HCT116 (cell line): ENCODE measurements around the gene PTPN22. TPM values are rescaled to one million over a fixed set of nuclear protein-coding genes. Genes with fewer than 3 reads are reported as not detected.
A peak's percentile ranks its signal among the peaks of the same experiment; 100 is the strongest.

ENCODE experiments used
- ATAC-seq: fragments of 200-7000 bp; cut with Tn5 transposase; 2 replicates; pipeline ENCODE4 v1.9.1; 2020; ENCODE audit warnings: mild to moderate bottlenecking, moderate library complexity
- BruUV-seq: library from RNA; stranded (reverse); fragments of 400-500 nt; replicated peaks from 2 replicates; lab custom pipeline; 2021; lab: Mats Ljungman, UMichigan
- CTCF ChIA-PET: fragments of 300-600 bp; sonication (Branson Sonifier 250); formaldehyde crosslinking; loops from one replicate; lab custom pipeline; 2021; ENCODE audit warnings: antibody characterized with exemption; lab: Charles Lee
- POLR2A ChIA-PET: fragments of 300-600, 350-600 bp; sonication (Branson Sonifier 250); formaldehyde crosslinking; loops from one replicate; lab custom pipeline; 2021; ENCODE audit warnings: antibody characterized with exemption; lab: Charles Lee
- RAD21 ChIA-PET, 2 experiments: fragments of 300-600 bp; sonication (Branson Sonifier 250); formaldehyde crosslinking; loops; one replicate each; lab custom pipeline; 2023; ENCODE audit warnings: low total read pairs in 2 of 2; ENCODE audit not compliant: uncharacterized antibody in 2 of 2, unreplicated experiment in 2 of 2, low non-redundant PET in 1 of 2; lab: Charles Lee
- DNase-seq: peaks from one replicate; pipeline ENCODE4 v3.0.0-alpha.2; 2010; ENCODE audit warnings: low read depth, low spot score
- H2AFZ ChIP-seq: fragments of 200-600 bp; shearing (Covaris generic), sonication (generic); 2 replicates; pipeline ENCODE4 v1.6.1; 2017; ENCODE audit warnings: low read depth, mixed run types, mixed read lengths, antibody characterized with exemption, low read length; ENCODE audit not compliant: poor library complexity, severe bottlenecking
- H3K27ac ChIP-seq: 2 replicates; pipeline ENCODE4 v1.5.1; 2012; ENCODE audit warnings: low read depth, low read length
- H3K27me3 ChIP-seq: fragments of 200-600 bp; sonication (generic); 2 replicates; pipeline ENCODE4 v1.6.1; 2016; ENCODE audit warnings: mixed run types, low read length, mixed read lengths; ENCODE audit not compliant: insufficient read depth
- H3K36me3 ChIP-seq, 2 experiments: fragments of 200-500 bp in 1 of 2; fragments of 200-600 bp in 1 of 2; sonication (Bioruptor generic) in 1 of 2; sonication (generic) in 1 of 2; 2 replicates each; pipeline versions ENCODE4 v1.5.1 to v1.6.1; 2014 to 2016; ENCODE audit warnings: low read length in 2 of 2, inconsistent platforms in 1 of 2, mixed read lengths in 1 of 2, mixed run types in 1 of 2; ENCODE audit not compliant: insufficient read depth in 2 of 2, control insufficient read depth in 1 of 2
- H3K4me1 ChIP-seq, 2 experiments: fragments of 200-600 bp in 1 of 2; sonication (generic) in 1 of 2; 2 replicates each; pipeline versions ENCODE4 v1.5.1 to v1.6.1; 2012 to 2017; ENCODE audit warnings: low read length in 2 of 2, inconsistent platforms in 1 of 2, mild to moderate bottlenecking in 1 of 2, mixed read lengths in 1 of 2, mixed run types in 1 of 2, moderate library complexity in 1 of 2; ENCODE audit not compliant: insufficient read depth in 2 of 2, control insufficient read depth in 1 of 2
- H3K4me2 ChIP-seq: fragments of 200-600 bp; sonication (generic); 2 replicates; pipeline ENCODE4 v1.6.1; 2017; ENCODE audit warnings: mixed run types, low read length, mixed read lengths
- H3K4me3 ChIP-seq, 2 experiments: fragments of 200-600 bp in 1 of 2; sonication (generic) in 1 of 2; replicated peaks in 1 of 2; 2 replicates each; pipeline ENCODE4 v1.5.1; 2011 to 2016; ENCODE audit warnings: low read length in 2 of 2, control low read depth in 1 of 2, low read depth in 1 of 2, mild to moderate bottlenecking in 1 of 2, mixed read lengths in 1 of 2, mixed run types in 1 of 2
- H3K79me2 ChIP-seq: fragments of 200-600 bp; sonication (generic); 2 replicates; pipeline ENCODE4 v1.6.1; 2017; ENCODE audit warnings: mild to moderate bottlenecking, mixed run types, low read length, moderate library complexity, mixed read lengths; ENCODE audit not compliant: insufficient read depth
- H3K9ac ChIP-seq: fragments of 200-600 bp; sonication (generic); 2 replicates; pipeline ENCODE4 v1.6.1; 2016; ENCODE audit warnings: low read length, mixed read lengths
- H3K9me2 ChIP-seq: fragments of 200-600 bp; sonication (generic), shearing (Covaris generic); 2 replicates; pipeline ENCODE4 v1.6.1; 2017; ENCODE audit warnings: mixed run types, mild to moderate bottlenecking, moderate library complexity; ENCODE audit not compliant: insufficient read depth
- H3K9me3 ChIP-seq, 2 experiments: fragments of 200-500 bp in 1 of 2; fragments of 200-600 bp in 1 of 2; sonication (Bioruptor generic) in 1 of 2; sonication (generic) in 1 of 2; 2 replicates each; pipeline ENCODE4 v1.6.1; 2014 to 2017; ENCODE audit warnings: low read length in 2 of 2, mixed read lengths in 2 of 2, inconsistent platforms in 1 of 2, low read depth in 1 of 2, mild to moderate bottlenecking in 1 of 2, mixed run types in 1 of 2, moderate library complexity in 1 of 2; ENCODE audit not compliant: control insufficient read depth in 1 of 2, insufficient read depth in 1 of 2
- H4K20me1 ChIP-seq: fragments of 200-600 bp; sonication (generic), shearing (Covaris generic); 2 replicates; pipeline ENCODE4 v1.6.1; 2017; ENCODE audit warnings: mixed run types, mild to moderate bottlenecking, moderate library complexity; ENCODE audit not compliant: insufficient read depth
- CBX3 ChIP-seq: IDR thresholded peaks from 2 replicates; pipeline ENCODE4 v1.6.1; 2012; ENCODE audit warnings: low read depth
- CEBPB ChIP-seq: IDR thresholded peaks from 2 replicates; pipeline ENCODE4 v1.6.1; 2012; ENCODE audit warnings: low read depth
- CTCF ChIP-seq, 3 experiments: fragments of 200-600 bp in 1 of 3; sonication (generic) in 1 of 3; IDR thresholded peaks in 2 of 3; conservative IDR thresholded peaks in 1 of 3; 2 replicates each; pipeline ENCODE4 v1.5.1; 2012 to 2017; ENCODE audit warnings: low read depth in 2 of 3, low read length in 2 of 3, antibody characterized with exemption in 1 of 3, borderline replicate concordance in 1 of 3, control low read depth in 1 of 3, mild to moderate bottlenecking in 1 of 3, mixed read lengths in 1 of 3, mixed run types in 1 of 3, moderate library complexity in 1 of 3; ENCODE audit not compliant: insufficient read depth in 1 of 3
- EGR1 ChIP-seq: IDR thresholded peaks from 2 replicates; pipeline ENCODE4 v1.6.1; 2012; ENCODE audit warnings: low read depth
- ELF1 ChIP-seq: IDR thresholded peaks from 2 replicates; pipeline ENCODE4 v1.6.1; 2012; ENCODE audit warnings: low read depth, borderline replicate concordance
- EZH2 ChIP-seq: fragments of 200-600 bp; sonication (generic); IDR thresholded peaks from 2 replicates; pipeline ENCODE4 v1.6.1; 2017; ENCODE audit warnings: antibody characterized with exemption, mixed run types
- FOSL1 ChIP-seq: IDR thresholded peaks from 2 replicates; pipeline ENCODE4 v1.6.1; 2012; ENCODE audit warnings: low read depth
- MAX ChIP-seq: IDR thresholded peaks from 2 replicates; pipeline ENCODE4 v1.6.1; 2012
- POLR2A ChIP-seq: IDR thresholded peaks from 2 replicates; pipeline ENCODE4 v1.7.0; 2011; ENCODE audit warnings: borderline replicate concordance; ENCODE audit not compliant: insufficient read depth, insufficient read length; ENCODE audit errors: extremely low read depth
- POLR2AphosphoS5 ChIP-seq: IDR thresholded peaks from 2 replicates; pipeline ENCODE4 v1.6.1; 2011; ENCODE audit warnings: mild to moderate bottlenecking, low read depth, low read length, moderate library complexity
- SIN3A ChIP-seq: IDR thresholded peaks from 2 replicates; pipeline ENCODE4 v1.6.1; 2012; ENCODE audit warnings: low read depth
- SP1 ChIP-seq: IDR thresholded peaks from 2 replicates; pipeline ENCODE4 v1.6.1; 2012; ENCODE audit warnings: low read depth
- SRF ChIP-seq: IDR thresholded peaks from 2 replicates; pipeline ENCODE4 v1.6.1; 2012; ENCODE audit warnings: low read depth
- TCF7L2 ChIP-seq: IDR thresholded peaks from 2 replicates; pipeline ENCODE4 v1.7.0; 2011; ENCODE audit warnings: borderline replicate concordance, inconsistent platforms; ENCODE audit not compliant: insufficient read depth, insufficient read length; ENCODE audit errors: extremely low read depth
- YY1 ChIP-seq: IDR thresholded peaks from 2 replicates; pipeline ENCODE4 v1.6.1; 2011; ENCODE audit warnings: low read length, low read depth, moderate library complexity, mild to moderate bottlenecking; ENCODE audit not compliant: insufficient replicate concordance; ENCODE audit errors: extremely low read depth
- ZBTB33 ChIP-seq: IDR thresholded peaks from 2 replicates; pipeline ENCODE4 v1.6.1; 2011; ENCODE audit warnings: mild to moderate bottlenecking, low read length, moderate library complexity; ENCODE audit not compliant: insufficient replicate concordance; ENCODE audit errors: extremely low read depth
- ZFX ChIP-seq: fragments of 450-650 bp; IDR thresholded peaks from 2 replicates; pipeline ENCODE4 v1.6.1; 2017
- intact Hi-C: fragments of 100-400 bp; cut with micrococcal nuclease; formaldehyde crosslinking; loops from 2 replicates; pipeline ENCODE4 v1.10.0; 2022
- total RNA-seq: library from RNA; stranded (reverse); gene quantifications from one replicate; pipeline ENCODE4 v1.2.1, GENCODE V29; 2021; ENCODE audit not compliant: unreplicated experiment

PTPN22 gene
- total RNA-seq, 1 experiment from 2014 or later, result 0.17 TPM

GRCh38 chr1:113811888-113812660, 59.4 kb downstream of the PTPN22 start, which contains the start of gene RSBN1:
Gene RSBN1, minus strand, starts transcription at chr1:113812476. Its CDS starts 64 bp downstream, at chr1:113812412.
- H3K9me3 ChIP-seq, result no peaks in the 10 kb centered on the region
- ChIA-PET CTCF (interaction anchor here (0.8 to 1.0 kb wide), 2 partner anchors 23 to 53 kb away, joined by 3 to 4 read pairs; partner anchors contain the start of gene PHTF1), POLR2A (interaction anchor here (0.8 to 1.1 kb wide), 3 partner anchors 11 to 12 kb away, joined by 3 to 4 read pairs (median 3); no protein-coding TSS in a partner anchor), RAD21 (no interaction called here)
- peak within 1 kb of the TSS; percentile 78 for H3K4me2 ChIP-seq
- peaks cover 46% of the 10 kb centered on the region for H3K79me2 ChIP-seq
- ATAC-seq, result peak; percentile 97
- TF ChIP-seq EGR1 (peak; percentile 95), CTCF (IDR thresholded peaks at IDR 0.05 in 2 of 3, conservative IDR thresholded peaks at IDR 0.05 in 1 of 3; ENCODE audit: borderline replicate concordance in 1 of 3, insufficient read depth in 1 of 3, low read depth in 2 of 3, low read length in 2 of 3) (no peak), YY1 (peak; percentile 92), CEBPB (no peak), ELF1 (peak; percentile 90), FOSL1 (no peak), CBX3 (0 out of 2 replicates have a peak, but pooled peaks have one; percentile 70), POLR2AphosphoS5 (peak; percentile 82), MAX (peak; percentile 92), EZH2 (no peak), SP1 (peak; percentile 87), TCF7L2 (peak; percentile 41), POLR2A (peak; percentile 86), SIN3A (peak; percentile 92), ZBTB33 (peak; percentile 12), SRF (peak; percentile 82), ZFX (peak; percentile 94)
- H3K9ac ChIP-seq, result peak within 1 kb of the TSS; percentile 75
- no peaks in the 10 kb centered on the region for H3K36me3 ChIP-seq
- no peaks in the 10 kb centered on the region for H3K27me3 ChIP-seq
- BruUV-seq, result TSS peak; percentile 54
- no peaks in the 10 kb centered on the region for H4K20me1 ChIP-seq
- intact Hi-C loops, result loop anchor here (1.0 kb wide), 1 partner anchor 93 kb away; the partner anchor contains the start of gene DCLRE1B
- DNase-seq, result peak; percentile 98
- H2AFZ ChIP-seq, result peak within 1 kb of the TSS; percentile 81
- no peaks in the 10 kb centered on the region for H3K9me2 ChIP-seq
- H3K27ac ChIP-seq, result peak within 1 kb of the TSS; percentile 76
- H3K4me3 ChIP-seq, result peak within 1 kb of the TSS; percentile 81 to 82
- peaks cover 15 to 27% of the 10 kb centered on the region in 2 experiments for H3K4me1 ChIP-seq
